GM19463 (cell line): Measurements from ENCODE around the gene POLR1G.
"Not testable (repeated sequence)": the region's sequence is repeated elsewhere in the genome, so short reads cannot be mapped to it uniquely, and the experiment has no call there.

Experiments
- ATAC-seq: cut with Tn5 transposase; IDR thresholded peaks from one replicate; pipeline ENCODE4 v1.9.1; 2021; ENCODE audit warnings: mild to moderate bottlenecking, moderate library complexity; ENCODE audit not compliant: unreplicated experiment

POLR1G gene

GRCh38 chr19:45419895-45420294, 13.5 kb downstream of the POLR1G start:
- no peak for ATAC-seq

DNA sequence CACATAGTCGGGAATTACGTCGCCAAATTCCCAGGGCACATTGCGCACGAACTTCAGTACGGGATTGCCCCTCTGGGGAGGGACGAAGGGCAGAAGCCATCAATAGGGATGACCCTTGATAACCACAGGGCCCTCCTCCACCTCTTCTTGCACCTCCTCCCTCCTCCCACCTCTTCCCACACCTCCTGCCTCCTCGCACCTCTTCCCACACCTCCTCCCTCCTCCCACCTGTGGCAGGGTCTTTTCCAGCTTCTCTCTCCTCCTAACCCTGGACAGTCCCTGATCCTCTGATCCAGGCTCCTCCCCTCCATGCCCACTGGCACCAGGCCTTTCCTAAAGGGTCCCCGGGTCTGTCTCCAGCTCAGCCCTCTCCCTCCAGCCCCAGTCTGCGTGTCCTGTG, 13.9 kb downstream of the POLR1G start:
- ATAC-seq, result no peak

- ATAC-seq, result no peak
Measured at GRCh38 chr19:45420871-45421270, 14.4 kb downstream of the POLR1G start.

DNA sequence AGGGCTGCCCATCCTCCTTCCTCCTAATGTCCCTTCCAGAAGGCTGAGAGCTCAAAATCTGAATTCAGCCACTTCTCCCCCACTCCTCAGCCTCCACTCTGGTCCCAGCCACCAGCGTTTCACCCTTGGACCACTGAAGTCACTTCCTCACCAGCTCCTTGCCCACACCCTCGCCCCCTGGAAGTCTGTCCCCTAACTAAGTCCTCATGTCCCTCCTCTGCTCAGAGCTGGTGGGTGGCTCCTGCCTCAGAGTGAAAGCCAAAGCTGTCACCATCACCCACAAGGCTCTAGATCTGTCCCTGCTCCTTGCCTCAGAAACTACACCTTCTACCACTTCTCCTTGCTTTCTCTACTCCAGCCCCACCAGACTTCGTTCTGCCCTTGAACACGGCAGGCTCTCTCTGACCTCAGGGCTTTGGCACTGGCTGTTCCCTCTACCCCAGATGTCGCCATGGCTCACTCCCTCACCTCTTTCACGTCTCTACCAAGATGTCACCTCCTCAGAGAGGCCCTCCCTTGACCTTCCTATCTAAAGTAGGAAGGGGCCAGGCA, 15.6 kb downstream of the POLR1G start:
- ATAC-seq, result no peak

DNA sequence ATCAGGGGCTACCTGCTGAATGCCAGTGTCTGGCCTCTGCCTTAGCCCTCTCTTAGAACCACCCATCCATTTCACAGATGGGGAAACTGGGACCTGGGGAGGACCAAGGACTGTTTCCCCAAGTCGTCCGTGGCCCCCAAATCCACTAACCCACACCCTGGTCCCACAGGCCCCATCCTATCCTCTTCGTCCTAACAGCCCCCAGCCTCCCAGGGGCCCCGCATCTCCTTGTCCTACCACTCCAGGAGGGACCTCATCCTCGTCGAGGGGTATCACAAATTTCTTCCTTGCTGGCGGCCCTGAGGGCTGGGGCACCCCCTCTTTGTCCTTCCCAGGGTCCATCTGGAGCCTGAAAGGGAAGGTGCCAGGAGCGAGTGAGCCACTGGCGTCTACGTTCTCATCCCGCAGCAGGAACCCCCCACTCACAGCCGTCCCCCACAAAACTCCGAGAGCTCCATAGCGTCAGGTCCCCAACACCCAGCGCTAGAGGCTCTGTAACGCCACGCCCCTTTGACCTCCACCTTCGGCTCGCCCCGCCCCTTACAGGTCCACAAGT, 16.7 kb downstream of the POLR1G start:
- no peak for ATAC-seq

GRCh38 chr19:45423589-45424190, 17.2 kb downstream of the POLR1G start, which contains the start of gene ERCC1:
TSS of gene ERCC1 (minus strand) at chr19:45423917. CDS start at chr19:45423374, 543 bp downstream.
- peak; percentile 65 for ATAC-seq

DNA sequence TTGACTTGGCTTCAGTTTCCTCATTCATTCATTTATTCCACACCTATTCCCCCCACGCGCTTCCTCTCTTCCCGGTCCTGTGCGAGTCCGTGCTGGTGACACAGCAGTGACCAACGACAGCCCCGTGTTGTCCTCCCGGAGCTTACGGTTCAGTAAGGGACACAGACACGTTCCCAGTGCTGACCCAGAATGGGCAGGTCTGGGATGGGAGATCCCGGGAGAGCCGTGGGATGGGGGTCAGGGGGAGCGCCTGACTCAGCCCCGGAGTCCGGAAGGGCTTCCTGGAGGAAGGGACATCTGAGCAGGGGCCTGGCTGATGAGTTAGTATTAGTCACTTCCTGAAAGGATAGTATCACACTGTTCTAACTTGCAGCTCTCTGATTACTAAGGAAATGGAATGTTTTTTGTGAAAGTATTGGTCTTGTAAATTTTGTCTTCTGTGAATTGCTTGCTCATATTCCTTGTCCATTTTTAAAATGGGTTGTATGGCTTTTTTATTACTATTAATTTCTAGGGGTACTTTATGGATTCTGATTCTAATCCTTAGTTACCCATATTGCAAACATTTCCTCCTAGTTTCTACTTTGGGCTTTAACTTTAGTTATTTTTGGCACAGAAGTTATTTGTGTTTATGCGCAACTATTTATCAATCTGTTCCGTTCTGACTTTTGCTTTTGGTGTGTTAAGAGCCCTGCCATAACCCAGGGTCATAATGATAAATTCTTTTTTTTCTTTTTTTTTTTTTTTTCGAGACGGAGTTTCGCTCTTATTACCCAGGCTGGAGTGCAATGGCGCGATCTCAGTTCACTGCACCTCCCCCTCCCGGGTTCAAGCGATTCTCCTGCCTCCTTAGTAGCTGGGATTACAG, 18.0 kb downstream of the POLR1G start:
- no peak for ATAC-seq

DNA sequence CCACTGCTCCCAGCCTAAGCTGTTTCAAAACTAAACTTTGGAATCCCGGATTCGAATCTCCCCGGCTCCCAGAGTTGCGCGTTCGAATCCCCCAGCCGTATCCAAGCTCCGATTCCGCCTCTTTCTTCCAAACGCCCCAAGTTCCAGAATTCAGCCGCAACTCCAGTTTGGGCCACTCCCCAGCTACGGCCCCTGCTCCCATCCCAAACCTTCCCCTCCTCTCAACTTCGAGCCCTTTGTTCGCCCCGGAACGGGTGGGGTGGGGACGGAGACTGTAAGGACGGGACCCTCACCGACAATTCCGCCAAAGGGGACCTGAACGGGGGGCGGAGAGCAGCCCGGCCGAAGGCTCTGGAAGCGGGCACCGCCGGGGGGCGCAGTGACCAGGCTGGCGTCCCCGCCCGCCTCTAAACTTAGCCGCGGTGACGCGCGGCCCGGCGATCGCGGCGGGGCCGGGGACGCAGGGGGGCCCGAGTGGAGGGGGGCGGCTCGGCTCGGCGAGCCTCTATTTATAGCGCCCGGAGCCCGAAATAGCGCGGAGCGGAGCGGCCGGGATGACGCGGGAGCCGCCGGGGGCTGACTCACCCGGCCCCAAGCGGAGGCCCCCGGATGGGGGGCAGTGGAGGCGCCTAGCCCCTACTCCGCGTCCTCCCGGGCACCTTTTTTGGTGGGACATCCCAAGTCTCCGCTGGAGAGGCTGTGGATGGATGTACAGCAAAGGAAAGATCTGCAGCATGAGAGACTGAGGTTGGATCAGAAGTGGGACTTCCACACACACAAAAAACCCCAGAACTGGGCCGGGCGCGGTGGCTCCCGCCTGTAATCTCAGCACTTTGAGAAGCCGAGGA, 22.2 kb downstream of the POLR1G start:
- no peak for ATAC-seq

DNA sequence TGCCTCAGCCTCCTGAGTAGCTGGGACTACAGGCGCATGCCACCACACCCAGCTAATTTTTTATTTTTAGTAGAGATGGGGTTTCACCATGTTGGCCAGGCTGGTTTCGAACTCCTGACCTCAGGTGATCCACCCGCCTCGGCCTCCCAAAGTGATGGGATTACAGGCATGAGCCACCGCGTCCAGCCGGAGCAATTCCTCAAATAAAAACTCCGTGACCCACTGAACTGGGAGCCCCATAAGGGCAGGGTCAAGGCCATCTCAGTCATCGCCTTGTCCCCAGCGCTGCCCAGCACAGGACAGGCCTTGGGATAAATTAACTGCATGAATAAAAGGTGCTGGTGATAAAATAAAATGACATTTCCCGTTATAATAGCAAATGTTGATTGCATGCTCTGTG, 23.5 kb downstream of the POLR1G start:
- ATAC-seq, result not testable (repeated sequence)

- not testable (repeated sequence) for ATAC-seq
Measured at GRCh38 chr19:45431008-45431407, 24.6 kb downstream of the POLR1G start.

DNA sequence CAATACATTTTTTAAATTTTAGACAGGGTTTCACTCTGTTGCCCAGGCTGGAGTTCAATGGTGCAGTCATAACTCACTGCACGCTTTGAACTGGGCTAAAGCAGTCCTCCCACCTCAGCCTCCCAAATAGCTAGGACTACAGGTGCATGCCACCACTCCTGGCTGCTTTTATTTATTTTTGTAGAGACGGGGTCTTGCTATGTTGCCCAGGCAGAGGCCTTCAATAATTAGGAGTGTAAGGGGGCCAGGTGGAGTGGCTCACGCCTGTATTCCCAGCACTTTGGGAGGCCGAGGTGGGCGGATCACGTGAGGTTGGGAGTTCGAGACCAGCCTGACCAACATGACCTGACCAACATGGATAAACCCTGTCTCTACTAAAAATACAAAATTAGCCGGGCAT, 26.1 kb downstream of the POLR1G start:
- not testable (repeated sequence) for ATAC-seq

- ATAC-seq, result no peak
Measured at GRCh38 chr19:45437328-45437727, 30.9 kb downstream of the POLR1G start.

DNA sequence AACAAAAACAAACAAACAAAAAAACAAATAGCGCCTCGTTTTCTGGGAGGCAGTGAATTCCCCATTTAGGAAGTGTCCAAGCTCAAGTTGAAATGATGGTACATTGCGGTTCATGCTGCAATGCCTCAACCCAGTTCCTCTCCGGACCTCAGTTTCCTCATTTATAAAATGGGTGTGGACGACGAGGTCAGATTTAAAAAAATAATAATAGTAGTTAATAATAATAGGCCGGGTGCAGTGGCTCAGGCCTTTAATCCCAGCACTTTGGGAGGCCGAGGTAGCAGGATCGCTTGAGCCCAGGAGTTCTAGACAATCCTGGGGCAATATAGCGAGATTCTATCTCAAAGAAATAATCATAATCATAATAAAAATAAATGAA, 32.7 kb downstream of the POLR1G start:
- no peak for ATAC-seq

GRCh38 chr19:45439569-45440258, 33.3 kb downstream of the POLR1G start:
- ATAC-seq, result peak; percentile 45

GRCh38 chr19:45440259-45440638, 33.8 kb downstream of the POLR1G start:
- no peak for ATAC-seq

- no peak for ATAC-seq
Measured at GRCh38 chr19:45440873-45441654, 34.6 kb downstream of the POLR1G start.

DNA sequence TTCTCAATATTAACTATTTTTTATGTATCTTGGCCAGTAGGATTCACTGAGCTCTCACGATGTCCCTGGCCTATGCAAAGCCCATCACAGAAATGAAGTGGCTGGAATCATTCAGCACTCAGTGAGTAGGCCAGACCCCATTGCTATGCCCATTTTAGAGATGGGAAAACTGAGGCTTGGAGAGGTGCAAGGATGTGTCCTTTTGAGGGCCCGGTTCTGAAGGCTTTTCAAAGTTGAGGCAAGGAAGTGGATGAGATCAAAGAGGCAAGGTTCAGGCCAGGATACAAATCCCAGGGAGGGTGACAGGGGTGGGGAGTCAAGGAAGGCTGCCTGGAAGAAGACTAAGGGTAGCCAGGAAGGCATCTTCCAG, 35.9 kb downstream of the POLR1G start:
- no peak for ATAC-seq

DNA sequence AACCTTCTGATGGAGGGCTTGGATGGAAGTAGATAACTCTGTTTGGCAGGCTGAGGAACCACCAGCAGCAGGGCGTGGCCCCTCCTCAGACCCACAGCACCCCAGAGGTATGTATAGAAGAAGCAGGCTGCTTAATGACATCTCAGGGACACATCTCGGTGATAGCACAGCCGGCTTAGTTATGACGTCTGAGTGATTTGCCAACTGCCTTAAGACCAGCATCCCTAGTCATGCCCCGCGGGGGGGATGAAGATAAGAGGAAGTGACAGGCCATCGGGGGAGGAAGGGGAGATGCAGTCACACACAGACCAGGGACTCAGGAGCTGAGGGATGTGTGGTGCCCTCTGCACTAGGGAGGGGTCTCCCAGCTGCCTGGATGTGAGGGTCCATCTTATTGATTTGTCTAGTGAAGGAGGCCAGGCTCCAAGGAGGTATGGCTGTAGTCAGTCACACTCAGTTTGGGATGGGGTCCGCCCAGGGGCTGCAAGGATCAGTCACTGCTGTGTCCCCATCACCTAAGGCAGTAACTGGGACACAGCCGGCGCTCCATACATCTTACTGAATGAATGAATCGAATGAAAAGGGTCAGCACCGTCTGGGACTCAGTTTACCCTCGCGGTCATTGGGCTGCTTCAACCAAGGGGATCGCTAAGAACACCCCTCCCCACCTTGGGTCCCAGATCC, 36.5 kb downstream of the POLR1G start:
- no peak for ATAC-seq
